GM10248 (cell line): ENCODE data around the gene STARD13.

ENCODE experiments used
- CTCF ChIA-PET: fragments of 300-600 bp; sonication (Branson Sonifier 250); formaldehyde crosslinking; extraction: SDS; loops from one replicate; lab custom pipeline; 2021; ENCODE audit warnings: antibody characterized with exemption; lab: Yijun Ruan, JAX
- POLR2A ChIA-PET: fragments of 350-650 bp; sonication (Branson Sonifier 250); formaldehyde crosslinking; extraction: SDS; loops from one replicate; lab custom pipeline; 2020; ENCODE audit warnings: antibody characterized with exemption; lab: Yijun Ruan, JAX
- DNase-seq: peaks from one replicate; pipeline ENCODE4 v3.0.0; 2012; ENCODE audit errors: extremely low spot score
- TF ChIP-seq, protein P1 (sequence below): IDR thresholded peaks from 2 replicates; pipeline ENCODE4 v1.5.1; 2012; ENCODE audit warnings: mild to moderate bottlenecking, low read depth; ENCODE audit errors: extremely low read depth, missing control alignments, control extremely low read depth

Gene STARD13

DNA sequence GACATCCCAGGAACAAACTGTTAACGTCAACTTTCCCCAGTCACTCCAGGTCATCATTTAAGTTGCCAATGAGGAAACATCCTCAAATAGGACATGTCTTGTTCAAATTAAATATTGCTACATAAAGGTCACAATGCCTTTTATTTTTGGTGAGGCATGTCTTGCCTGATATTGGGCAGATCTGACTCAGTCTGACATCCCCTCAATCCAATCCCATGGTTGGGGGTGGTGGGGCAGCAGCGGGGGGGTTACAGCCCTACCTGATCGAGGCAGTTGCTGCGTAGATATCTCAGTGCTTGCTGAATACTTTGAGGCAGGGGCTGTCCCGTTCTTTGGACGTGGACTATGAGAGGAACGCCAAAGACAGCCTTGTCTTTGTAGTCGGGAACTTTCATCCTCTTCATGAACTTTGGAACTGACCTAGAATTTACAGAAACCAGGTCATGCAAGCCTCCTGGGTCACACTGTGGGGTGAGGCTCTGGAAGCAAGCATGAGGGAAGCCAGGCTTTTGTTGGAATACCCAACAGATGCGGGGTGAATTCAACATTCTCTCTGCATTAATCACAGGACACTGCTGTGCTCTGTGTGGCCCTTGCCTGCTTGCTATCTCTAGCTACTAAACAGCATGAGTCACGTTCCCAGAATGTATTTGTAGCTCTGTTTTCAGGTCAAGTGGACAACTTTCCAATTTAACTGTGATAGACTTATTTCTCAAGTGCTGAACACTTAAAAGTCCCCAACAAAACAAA lies 159.6 kb downstream of the STARD13 start:
- ChIA-PET CTCF (interaction anchor here (0.8 to 3.0 kb wide), 7 partner anchors 8 to 43 kb away, joined by 3 to 10 read pairs (median 5); no protein-coding TSS in a partner anchor), POLR2A (no interaction called here)
- no peak for DNase-seq
- TF ChIP-seq, protein P1, sequence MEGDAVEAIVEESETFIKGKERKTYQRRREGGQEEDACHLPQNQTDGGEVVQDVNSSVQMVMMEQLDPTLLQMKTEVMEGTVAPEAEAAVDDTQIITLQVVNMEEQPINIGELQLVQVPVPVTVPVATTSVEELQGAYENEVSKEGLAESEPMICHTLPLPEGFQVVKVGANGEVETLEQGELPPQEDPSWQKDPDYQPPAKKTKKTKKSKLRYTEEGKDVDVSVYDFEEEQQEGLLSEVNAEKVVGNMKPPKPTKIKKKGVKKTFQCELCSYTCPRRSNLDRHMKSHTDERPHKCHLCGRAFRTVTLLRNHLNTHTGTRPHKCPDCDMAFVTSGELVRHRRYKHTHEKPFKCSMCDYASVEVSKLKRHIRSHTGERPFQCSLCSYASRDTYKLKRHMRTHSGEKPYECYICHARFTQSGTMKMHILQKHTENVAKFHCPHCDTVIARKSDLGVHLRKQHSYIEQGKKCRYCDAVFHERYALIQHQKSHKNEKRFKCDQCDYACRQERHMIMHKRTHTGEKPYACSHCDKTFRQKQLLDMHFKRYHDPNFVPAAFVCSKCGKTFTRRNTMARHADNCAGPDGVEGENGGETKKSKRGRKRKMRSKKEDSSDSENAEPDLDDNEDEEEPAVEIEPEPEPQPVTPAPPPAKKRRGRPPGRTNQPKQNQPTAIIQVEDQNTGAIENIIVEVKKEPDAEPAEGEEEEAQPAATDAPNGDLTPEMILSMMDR = no peak

DNA sequence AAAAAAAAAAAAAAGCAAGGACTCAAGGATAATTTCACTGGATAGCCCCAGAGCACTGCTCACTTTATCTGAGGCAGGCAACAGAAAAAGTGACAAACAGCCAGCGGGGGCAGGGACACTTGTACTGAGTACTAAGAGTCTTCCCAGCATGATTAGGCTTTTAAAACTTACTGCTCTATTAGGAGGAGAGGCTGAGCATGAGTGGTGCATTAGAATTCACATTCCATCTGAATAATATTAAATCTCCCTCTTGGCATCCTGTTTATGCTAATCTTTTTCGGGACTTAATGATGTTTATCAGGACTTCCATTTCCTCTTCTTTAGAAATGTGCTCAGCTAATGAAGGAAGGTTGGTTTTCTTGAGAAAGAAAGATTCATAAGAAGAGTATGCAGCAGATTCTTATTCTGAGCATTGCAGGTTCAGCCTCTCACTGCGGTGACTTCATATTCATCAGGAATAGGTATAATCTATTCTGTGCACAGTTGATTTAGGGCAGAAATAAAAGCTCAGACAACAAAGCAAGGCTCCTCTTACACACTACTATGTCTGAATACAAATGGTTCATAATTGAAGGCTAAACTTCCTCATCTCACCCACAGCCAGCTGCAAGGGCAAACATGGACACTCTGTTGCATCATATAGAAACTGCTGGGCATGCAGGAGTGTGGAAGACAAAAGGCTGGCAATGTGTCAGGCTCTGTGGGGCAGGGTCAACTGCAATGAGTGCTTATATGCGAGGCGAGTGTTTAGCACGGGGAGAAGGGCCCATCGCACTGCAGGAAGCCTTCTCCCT lies 162.3 kb downstream of the STARD13 start:
- DNase-seq = no peak
- CTCF ChIA-PET = interaction anchor here (1.2 to 1.4 kb wide), 2 partner anchors 12 to 16 kb away, joined by 3 to 8 read pairs; no protein-coding TSS in a partner anchor
- POLR2A ChIA-PET = no interaction called here
- TF ChIP-seq, protein P1 = no peak

DNA sequence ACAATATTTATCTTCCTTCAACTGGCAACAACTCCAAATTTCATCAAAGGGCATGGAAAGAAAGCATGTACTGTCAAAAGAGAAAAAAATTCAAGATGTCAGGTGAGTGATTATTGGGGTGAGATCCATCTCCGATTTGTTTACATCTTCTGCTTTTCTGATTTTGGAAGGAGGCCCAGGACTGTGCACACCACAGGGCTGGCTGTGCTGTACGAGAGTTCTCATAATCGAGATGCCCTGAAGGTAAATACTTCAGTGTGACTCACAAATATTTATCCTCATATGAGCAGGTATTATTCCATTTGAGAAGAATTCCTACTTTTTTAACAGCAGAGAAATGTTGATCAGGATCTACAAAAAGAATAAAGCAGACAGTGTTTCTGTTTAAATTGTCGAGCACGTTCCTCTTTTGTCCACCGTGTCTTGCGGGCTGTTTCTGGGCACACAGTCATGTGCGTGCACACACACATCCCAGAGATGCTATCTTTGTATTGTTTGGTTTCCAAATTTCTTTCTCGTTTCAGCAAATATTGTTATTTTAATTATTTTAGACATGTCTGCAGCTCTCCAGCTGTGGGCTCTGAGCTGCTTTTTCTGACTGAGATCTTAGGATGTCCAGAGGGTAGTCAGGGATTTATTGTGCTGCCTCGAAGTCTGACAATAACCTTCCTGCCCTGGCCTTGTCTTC lies 165.6 kb downstream of the STARD13 start:
- TF ChIP-seq, protein P1 = no peak
- POLR2A ChIA-PET = no interaction called here
- CTCF ChIA-PET = interaction anchor here (0.8 to 1.6 kb wide), 4 partner anchors 9 to 63 kb away, joined by 3 to 5 read pairs (median 4); no protein-coding TSS in a partner anchor
- DNase-seq = no peak

DNA sequence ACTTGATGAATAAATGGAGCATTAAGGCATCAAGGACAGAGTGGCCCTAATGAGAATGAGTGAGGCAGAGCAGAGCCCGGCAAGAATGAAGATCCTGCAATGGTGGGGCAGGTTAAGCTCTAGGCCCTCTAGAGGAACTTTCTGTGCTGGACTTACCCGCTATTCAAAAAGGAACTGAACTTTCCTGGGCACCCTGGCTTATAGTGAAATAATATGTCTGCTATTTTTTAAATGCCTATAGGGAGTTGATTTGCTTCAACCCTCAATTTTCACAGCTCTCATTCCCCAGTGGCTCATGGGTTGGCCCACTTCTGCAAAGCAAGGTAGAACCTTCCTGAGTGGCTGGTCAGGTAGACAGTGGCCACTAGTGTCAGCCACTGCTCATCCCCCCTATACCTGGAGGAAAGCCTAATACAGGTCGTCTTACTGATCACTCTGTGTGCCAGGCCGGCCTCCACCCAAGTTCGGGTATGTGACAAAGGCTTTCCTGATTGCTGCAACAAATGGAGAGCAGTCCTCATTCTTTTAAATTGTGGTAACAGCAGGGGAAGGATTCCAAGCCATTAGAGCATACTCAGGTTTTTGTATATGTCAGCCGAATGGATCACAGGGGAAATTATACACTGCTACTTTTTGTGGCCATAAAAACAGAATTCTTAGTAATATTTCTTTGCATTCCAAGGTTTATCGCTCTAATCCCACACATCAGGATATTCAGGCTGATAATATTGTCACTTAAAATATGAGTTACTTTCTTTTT lies 166.4 kb downstream of the STARD13 start:
- ChIA-PET CTCF (interaction anchor here (2.2 kb wide), 1 partner anchor 9 kb away, joined by 5 read pairs; no protein-coding TSS in a partner anchor), POLR2A (no interaction called here)
- TF ChIP-seq, protein P1 = no peak
- DNase-seq = no peak

DNA sequence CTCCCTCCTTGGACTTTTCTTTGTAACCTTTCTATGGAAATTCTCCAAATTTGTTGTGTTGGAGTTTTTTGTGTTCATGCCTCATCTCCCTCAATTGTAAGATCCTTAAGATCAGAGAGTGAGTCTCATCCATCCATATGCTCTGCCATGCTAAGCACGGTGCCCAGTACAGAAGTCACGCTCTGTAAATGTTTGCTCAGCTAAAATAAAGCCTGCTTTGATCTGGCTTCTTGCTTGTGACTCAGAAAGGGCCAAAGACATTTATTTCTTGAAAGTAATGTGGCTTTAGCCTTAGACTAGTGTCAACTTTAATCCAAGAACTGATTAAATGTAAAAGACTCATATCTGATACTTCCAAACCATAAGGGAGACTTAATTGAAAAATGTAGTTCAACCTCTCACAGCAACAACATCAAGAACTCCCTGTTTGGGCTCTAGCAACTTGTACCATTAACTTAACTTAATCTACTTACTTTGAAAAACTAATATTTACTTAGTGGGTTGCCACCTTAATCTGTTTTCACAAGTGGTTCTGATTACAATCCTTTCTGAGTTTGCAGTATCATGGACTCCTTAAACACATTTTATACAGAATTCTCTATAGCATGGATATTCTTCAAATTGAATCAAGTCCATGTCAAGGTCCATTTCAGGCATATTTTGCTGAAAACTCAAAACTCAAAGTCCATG lies 169.1 kb downstream of the STARD13 start:
- CTCF ChIA-PET = interaction anchor here (1.0 to 2.6 kb wide), 3 partner anchors 22 to 41 kb away, joined by 3 to 7 read pairs (median 4); no protein-coding TSS in a partner anchor
- TF ChIP-seq, protein P1 = no peak

More for the DNA sequence above, 169.1 kb downstream of the STARD13 start:
- DNase-seq = no peak
- POLR2A ChIA-PET = interaction anchor here (0.6 kb wide), 1 partner anchor 530 kb away, joined by 3 read pairs; the partner anchor contains the start of gene PDS5B
